HepG2 (cell line): ENCODE measurements around the gene UGGT1. TPM values are rescaled to one million over a fixed set of nuclear protein-coding genes. Genes with fewer than 3 reads are reported as not detected.

Source experiments
- AHDC1 ChIP-seq: sonication (generic); formaldehyde crosslinking; IDR thresholded peaks from 2 replicates; pipeline ENCODE4 v1.5.1; 2020; ENCODE audit warnings: mild to moderate bottlenecking, missing genetic modification reagents, borderline replicate concordance
- BCL6 ChIP-seq: IDR thresholded peaks from 2 replicates; pipeline ENCODE4 v1.6.1; 2016; ENCODE audit warnings: missing genetic modification reagents, missing compliant biosample characterization
- DPF2 ChIP-seq: sonication (generic); formaldehyde crosslinking; IDR thresholded peaks from 2 replicates; pipeline ENCODE4 v1.4.0; 2020; ENCODE audit warnings: mild to moderate bottlenecking, low read depth, missing genetic modification reagents, borderline replicate concordance
- IKZF5 ChIP-seq: IDR thresholded peaks from 2 replicates; pipeline ENCODE4 v1.6.1; 2018; ENCODE audit warnings: missing genetic modification reagents, mild to moderate bottlenecking, missing compliant biosample characterization
- MAFF ChIP-seq: IDR thresholded peaks from 2 replicates; pipeline ENCODE4 v1.6.1; 2011; ENCODE audit warnings: low read depth, low read length, improper control_type of control experiment
- NFIB ChIP-seq: sonication (generic); formaldehyde crosslinking; IDR thresholded peaks from 2 replicates; pipeline ENCODE4 v1.9.0; 2021; ENCODE audit warnings: missing genetic modification reagents, mild to moderate bottlenecking, borderline replicate concordance
- REST ChIP-seq, 2 experiments: IDR thresholded peaks; 2 replicates each; pipeline ENCODE4 v1.6.1; 2011 to 2012; ENCODE audit warnings: low read length in 2 of 2, borderline replicate concordance in 1 of 2, low read depth in 1 of 2, mild to moderate bottlenecking in 1 of 2, moderate library complexity in 1 of 2
- SIN3A ChIP-seq: IDR thresholded peaks from 2 replicates; pipeline ENCODE4 v1.6.1; 2011; ENCODE audit warnings: low read depth, mild to moderate bottlenecking, control low read depth, low read length, borderline replicate concordance
- SKI ChIP-seq: fragments of 450-650 bp; IDR thresholded peaks from one replicate; pipeline ENCODE4 v1.6.1; 2018; ENCODE audit warnings: mild to moderate bottlenecking; ENCODE audit not compliant: partially characterized antibody
- SOX6 ChIP-seq, 2 experiments: fragments of 450-650 bp in 1 of 2; sonication (generic) in 1 of 2; formaldehyde crosslinking in 1 of 2; IDR thresholded peaks; 2 replicates each; pipeline versions ENCODE4 v1.4.0 to v1.6.1; 2017 to 2020; ENCODE audit warnings: antibody characterized with exemption in 1 of 2, mild to moderate bottlenecking in 1 of 2, missing genetic modification reagents in 1 of 2
- SPEN ChIP-seq: sonication (generic); formaldehyde crosslinking; IDR thresholded peaks from 2 replicates; pipeline ENCODE4 v1.5.1; 2020; ENCODE audit warnings: low read depth, mild to moderate bottlenecking, missing genetic modification reagents
- TFDP1 ChIP-seq: IDR thresholded peaks from 2 replicates; pipeline ENCODE4 v1.6.1; 2016; ENCODE audit warnings: missing compliant biosample characterization, missing genetic modification reagents, borderline replicate concordance
- ZBTB7B ChIP-seq: sonication (generic); formaldehyde crosslinking; IDR thresholded peaks from 2 replicates; pipeline ENCODE4 v1.4.0; 2020; ENCODE audit warnings: missing genetic modification reagents
- ZMAT3 ChIP-seq: sonication (generic); formaldehyde crosslinking; conservative IDR thresholded peaks from 2 replicates; pipeline ENCODE4 v1.7.0; 2021; ENCODE audit warnings: missing genetic modification reagents
- ZNF329 ChIP-seq: sonication (generic); formaldehyde crosslinking; IDR thresholded peaks from 2 replicates; pipeline ENCODE4 v1.9.0; 2021; ENCODE audit warnings: low read depth, mild to moderate bottlenecking, missing genetic modification reagents
- ZNF549 ChIP-seq: sonication (generic); formaldehyde crosslinking; IDR thresholded peaks from 2 replicates; pipeline ENCODE4 v1.5.0; 2020; ENCODE audit warnings: missing genetic modification reagents
- ZNF629 ChIP-seq: sonication (generic); formaldehyde crosslinking; conservative IDR thresholded peaks from 2 replicates; pipeline ENCODE4 v1.5.0; 2020; ENCODE audit warnings: missing genetic modification reagents
- polyA plus RNA-seq, 8 experiments: library from polyadenylated mRNA; depleted of rRNA in 3 of 8; stranded (reverse) in 7 of 8; unstranded in 1 of 8; fragments of >200 nt; fragmentation: Illumina TruSeq in 4 of 8; extraction: Trizol in 4 of 8; gene quantifications; 2 replicates each; pipeline versions ENCODE4 v1.2.1 to v1.2.3, GENCODE V29; 2011 to 2016; ENCODE audit warnings: low read depth in 4 of 8, missing spikeins in 1 of 8, mixed read lengths in 1 of 8; ENCODE audit not compliant: insufficient read depth in 1 of 8
- total RNA-seq, 5 experiments: library from RNA; depleted of rRNA; stranded (reverse); fragments of >200 nt; fragmentation: Illumina TruSeq; extraction: Trizol; gene quantifications; 2 replicates each; pipeline ENCODE4 v1.2.3, GENCODE V29; 2016; ENCODE audit warnings: low read depth in 1 of 5

Gene UGGT1
- total and polyA plus RNA-seq, 2 of the 13 experiments (the other 11 are each of a cell fraction or from before 2014, with no cell fraction given): 35.8 to 83.2 TPM

- no peak for TF ChIP-seq SOX6 (IDR thresholded peaks at IDR 0.05)
- TF ChIP-seq SOX6 (CRISPR knock-in tag; IDR thresholded peaks at IDR 0.05): peak; percentile 99
- peak; percentile 83; the same call in 1 of the 2 replicates for TF ChIP-seq ZBTB7B
- TF ChIP-seq ZMAT3: peak; percentile 79; the same call in 1 of the 2 replicates
- peak; percentile 96 for TF ChIP-seq TFDP1
- peak; percentile 96 for TF ChIP-seq DPF2 (CRISPR knock-in tag)
- peak; percentile 100 for TF ChIP-seq IKZF5 (CRISPR knock-in tag)
- no peak for TF ChIP-seq ZNF329 (CRISPR knock-in tag)
- no peak for TF ChIP-seq MAFF
- no peak for TF ChIP-seq ZNF549 (CRISPR knock-in tag)
- peak; percentile 99 for TF ChIP-seq BCL6
- TF ChIP-seq ZNF629 (CRISPR knock-in tag): peak; percentile 56; the same call in 1 of the 2 replicates
- peak; percentile 89 for TF ChIP-seq SKI
- TF ChIP-seq NFIB: no peak
- peak; percentile 58; the same call in 1 of the 2 replicates for TF ChIP-seq SPEN (CRISPR knock-in tag)
- TF ChIP-seq SIN3A: no peak
- peak in 1 of 2 experiments; percentile 72; a peak in 2 of 4 replicates for TF ChIP-seq REST (IDR thresholded peaks at IDR 0.05; ENCODE audit: borderline replicate concordance in 1 of 2, low read depth in 1 of 2, low read length in 2 of 2)
- TF ChIP-seq AHDC1 (CRISPR knock-in tag): peak; percentile 97
These were observed 79.1 kb downstream of the UGGT1 start (continued) for GRCh38 chr2:128169933-128170709.
